ENCODE data around the gene DPM3. TPM values are rescaled to one million over a fixed set of nuclear protein-coding genes. Genes with fewer than 3 reads are reported as not detected.
"Not testable (repeated sequence)": the region's sequence is repeated elsewhere in the genome, so short reads cannot be mapped to it uniquely, and the experiment has no call there.

Gene DPM3, protein sequence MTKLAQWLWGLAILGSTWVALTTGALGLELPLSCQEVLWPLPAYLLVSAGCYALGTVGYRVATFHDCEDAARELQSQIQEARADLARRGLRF
- total RNA-seq (2022), result 27.8 and 30.7 TPM in 2 replicates
- percentile 79 among the genes with signal in this experiment for Bru-seq, nascent RNA
- percentile 77 among the genes with signal in this experiment for BruChase-seq, experiment 1, labeled RNA remaining after a 2-hour chase
- percentile 85 among the genes with signal in this experiment for BruChase-seq, experiment 2, labeled RNA remaining after a 6-hour chase
- long read RNA-seq, transcript DPM3-203 (2 exons, 409 nt), result major isoform, 13 of 14 reads
- long read RNA-seq, partial matches to known transcripts, result 0 of 14 reads
- long read RNA-seq, other reads (novel, unspliced or antisense), result 0 of 14 reads

- Histone ChIP-seq H3K4me1 (no peaks in the 10 kb centered on the region), H3K36me3 (ENCODE audit: control insufficient read depth, insufficient read depth, low read length) (peaks cover 2% of the 10 kb centered on the region; the same call in 1 of the 2 replicates), H3K4me3 (ENCODE audit: low read depth, low read length) (peak within 1 kb of the TSS; percentile 78), H3K9me3 (no peaks in the 10 kb centered on the region), H3K27me3 (replicated peaks; ENCODE audit: control insufficient read depth, insufficient read depth, low read length) (no peaks in the 10 kb centered on the region)
- peak; percentile 84 to 87 for DNase-seq
- peak within 1 kb of the TSS; percentile 95 for H3K27ac Mint-ChIP-seq (ENCODE audit: unreplicated experiment)
- ChIA-PET CTCF (interaction anchor here (0.9 kb wide), 2 partner anchors 33 to 49 kb away, joined by 3 to 4 read pairs; partner anchors contain the start of gene KRTCAP2), POLR2A (no interaction called here)
- H3K36me3 Mint-ChIP-seq (ENCODE audit: insufficient read depth, unreplicated experiment), result peaks cover 32% of the 10 kb centered on the region
- intact Hi-C loops (cut with micrococcal nuclease; ENCODE audit: unreplicated experiment), result loop anchor here (1.0 kb wide), 1 partner anchor 46 kb away; no protein-coding TSS in a partner anchor
- BruUV-seq (replicated peaks), result TSS peak; percentile 72
- no peak for TF ChIP-seq CTCF (IDR thresholded peaks at IDR 0.05; ENCODE audit: insufficient read depth in 1 of 2, low read depth in 1 of 2, low read length in 1 of 2, severe bottlenecking in 1 of 2, unreplicated experiment in 1 of 2)
- H3K27me3 Mint-ChIP-seq (ENCODE audit: insufficient read depth, unreplicated experiment), result no peaks in the 10 kb centered on the region
- H3K9me3 Mint-ChIP-seq (ENCODE audit: unreplicated experiment), result no peaks in the 10 kb centered on the region
- H3K4me1 Mint-ChIP-seq (ENCODE audit: low read depth, unreplicated experiment), result no peaks in the 10 kb centered on the region
- H3K4me3 Mint-ChIP-seq (ENCODE audit: unreplicated experiment), result peak within 1 kb of the TSS; percentile 89
Observed at GRCh38 chr1:155139895-155140629, at the start of gene DPM3. Gene DPM3, minus strand, starts transcription at chr1:155140531. Its CDS starts 291 bp downstream, at chr1:155140240.

- peaks cover 20% of the 10 kb centered on the region for H3K4me1 ChIP-seq
- H3K27me3 Mint-ChIP-seq (ENCODE audit: insufficient read depth, unreplicated experiment); CTCF ChIA-PET; POLR2A ChIA-PET; H3K27ac Mint-ChIP-seq (ENCODE audit: unreplicated experiment); H3K9me3 ChIP-seq; BruUV-seq (replicated peaks); H3K4me3 Mint-ChIP-seq (ENCODE audit: unreplicated experiment); DNase-seq; H3K36me3 ChIP-seq (ENCODE audit: control insufficient read depth, insufficient read depth, low read length); H3K9me3 Mint-ChIP-seq (ENCODE audit: unreplicated experiment); H3K27me3 ChIP-seq (replicated peaks; ENCODE audit: control insufficient read depth, insufficient read depth, low read length); H3K4me3 ChIP-seq (ENCODE audit: low read depth, low read length): not testable (repeated sequence)
- peaks cover 23% of the 10 kb centered on the region for H3K36me3 Mint-ChIP-seq (ENCODE audit: insufficient read depth, unreplicated experiment)
- peaks cover 27% of the 10 kb centered on the region for H3K4me1 Mint-ChIP-seq (ENCODE audit: low read depth, unreplicated experiment)
- intact Hi-C loops (cut with micrococcal nuclease; ENCODE audit: unreplicated experiment), result loop anchor here (5.0 kb wide), 2 partner anchors 37 to 52 kb away; a partner anchor contains a TSS
Observed at GRCh38 chr1:155189926-155190325, 49.6 kb upstream of the DPM3 start.

DNA sequence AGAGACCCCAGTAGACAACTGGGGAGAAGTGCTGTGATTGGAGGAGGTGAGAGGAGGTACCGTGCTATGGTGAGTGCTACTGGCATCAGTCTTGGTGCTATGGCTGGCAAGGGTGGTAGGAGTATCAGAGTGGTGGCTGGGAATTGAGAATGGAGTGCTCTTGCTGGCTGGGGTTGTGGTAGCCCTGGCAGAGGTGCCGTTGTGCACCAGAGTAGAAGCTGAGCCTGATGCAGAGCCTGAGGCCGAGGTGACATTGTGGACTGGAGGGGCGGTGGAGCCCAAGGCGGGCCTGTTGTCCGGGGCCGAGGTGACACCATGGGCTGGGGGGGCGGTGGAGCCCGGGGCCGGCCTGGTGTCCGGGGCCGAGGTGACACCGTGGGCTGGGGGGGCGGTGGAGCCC lies 47.9 kb upstream of the DPM3 start:
- peaks cover 7% of the 10 kb centered on the region for H3K36me3 Mint-ChIP-seq (ENCODE audit: insufficient read depth, unreplicated experiment)
- intact Hi-C loops (cut with micrococcal nuclease; ENCODE audit: unreplicated experiment), result no loop called here
- H3K4me3 ChIP-seq (ENCODE audit: low read depth, low read length), result no peak overlapping the region
- H3K36me3 ChIP-seq (ENCODE audit: control insufficient read depth, insufficient read depth, low read length), result no peaks in the 10 kb centered on the region
- H3K27me3 ChIP-seq (replicated peaks; ENCODE audit: control insufficient read depth, insufficient read depth, low read length), result no peaks in the 10 kb centered on the region
- H3K4me1 Mint-ChIP-seq (ENCODE audit: low read depth, unreplicated experiment), result peaks cover 18% of the 10 kb centered on the region
- peak overlapping the region; percentile 7 for H3K4me3 Mint-ChIP-seq (ENCODE audit: unreplicated experiment)
- H3K9me3 Mint-ChIP-seq (ENCODE audit: unreplicated experiment), result no peaks in the 10 kb centered on the region
- ChIA-PET POLR2A (no interaction called here), CTCF (no interaction called here)
- no peak for TF ChIP-seq CTCF (IDR thresholded peaks at IDR 0.05; ENCODE audit: insufficient read depth in 1 of 2, low read depth in 1 of 2, low read length in 1 of 2, severe bottlenecking in 1 of 2, unreplicated experiment in 1 of 2)
- no peak for DNase-seq
- no TSS peak for BruUV-seq (replicated peaks)
- H3K27ac Mint-ChIP-seq (ENCODE audit: unreplicated experiment), result peak overlapping the region; percentile 66
- H3K27me3 Mint-ChIP-seq (ENCODE audit: insufficient read depth, unreplicated experiment), result no peaks in the 10 kb centered on the region
- no peaks in the 10 kb centered on the region for H3K9me3 ChIP-seq
- peaks cover 21% of the 10 kb centered on the region for H3K4me1 ChIP-seq

Data from Caco-2 (cell line).